Peyer's patch (tissue), 4 donors: Measurements from ENCODE around the gene FZR1.

Experiments used
- CTCF ChIP-seq, 6 experiments: fragments of 450-650 bp in 4 of 6; fragments of 200-600 bp in 2 of 6; sonication (generic) in 1 of 6; IDR thresholded peaks; one replicate each; pipeline ENCODE4 v1.5.1; 2017 to 2019; ENCODE audit warnings: antibody characterized with exemption in 6 of 6, mild to moderate bottlenecking in 3 of 6, moderate library complexity in 1 of 6
- POLR2A ChIP-seq, 2 donors: fragments of 450-650 bp; IDR thresholded peaks; one replicate each; pipeline ENCODE4 v1.5.1; 2017; ENCODE audit warnings: antibody characterized with exemption in 2 of 2, mild to moderate bottlenecking in 2 of 2, moderate library complexity in 2 of 2

DNA sequence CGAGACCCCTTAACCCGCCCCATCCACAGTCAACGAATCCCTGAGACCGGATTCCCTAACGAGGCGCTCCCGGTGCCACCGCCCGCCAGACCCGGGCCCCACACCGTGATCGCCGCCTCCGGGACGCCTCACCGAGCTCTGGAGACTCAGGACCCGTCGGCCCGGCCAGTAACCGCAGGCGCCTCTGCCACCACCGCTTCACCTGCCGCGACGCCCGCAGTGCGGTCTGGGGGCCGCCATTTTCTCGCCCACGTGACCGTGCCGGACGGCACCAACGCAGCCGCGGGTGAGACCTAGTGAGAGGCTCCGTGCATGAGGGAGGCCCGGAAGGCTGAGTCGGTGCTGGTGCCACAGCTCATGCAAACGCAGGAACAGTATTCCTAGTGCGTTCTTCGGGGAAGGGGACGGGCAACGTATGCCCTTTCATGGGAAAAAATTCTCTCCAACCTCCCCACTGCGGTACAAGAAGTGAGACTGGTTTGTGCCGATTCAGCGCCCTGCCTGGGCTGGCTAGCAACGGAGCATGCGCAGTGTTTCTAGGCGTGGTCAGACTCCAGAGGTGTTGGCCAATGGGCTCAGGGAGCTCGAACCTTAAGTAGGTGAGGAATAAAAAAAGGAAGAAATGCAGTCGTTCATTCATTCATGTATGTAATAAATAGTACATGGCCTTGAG lies 5.5 kb upstream of the FZR1 start, which contains the start of gene DOHH:
- TF ChIP-seq CTCF (IDR thresholded peaks at IDR 0.05) (peak in 1 of 6 experiments; percentile 11), POLR2A (IDR thresholded peaks at IDR 0.05) (no peak)
